GM19397 (cell line): ENCODE measurements around the gene LARP1.
"Not testable (repeated sequence)": the region's sequence is repeated elsewhere in the genome, so short reads cannot be mapped to it uniquely, and the experiment has no call there.

ENCODE experiments used
- ATAC-seq: cut with Tn5 transposase; IDR thresholded peaks from one replicate; pipeline ENCODE4 v1.9.1; 2021; ENCODE audit warnings: mild to moderate bottlenecking, moderate library complexity; ENCODE audit not compliant: unreplicated experiment

The LARP1 gene

GRCh38 chr5:154759868-154760267 lies 4.7 kb downstream of the LARP1 start:
- ATAC-seq, result not testable (repeated sequence)

GRCh38 chr5:154761046-154761736 lies 6.0 kb downstream of the LARP1 start:
- no peak for ATAC-seq

GRCh38 chr5:154762261-154762660 lies 7.1 kb downstream of the LARP1 start:
- no peak for ATAC-seq

GRCh38 chr5:154762700-154763099 lies 7.5 kb downstream of the LARP1 start:
- ATAC-seq, result no peak

GRCh38 chr5:154764967-154765366 lies 9.8 kb downstream of the LARP1 start:
- no peak for ATAC-seq

GRCh38 chr5:154765396-154765925 lies 10.3 kb downstream of the LARP1 start:
- no peak for ATAC-seq

- ATAC-seq, result no peak
Measured at GRCh38 chr5:154766558-154767281, 11.5 kb downstream of the LARP1 start.

GRCh38 chr5:154767576-154767975 lies 12.4 kb downstream of the LARP1 start:
- ATAC-seq, result no peak

- no peak for ATAC-seq
Measured at GRCh38 chr5:154768207-154768606, 13.0 kb downstream of the LARP1 start.

GRCh38 chr5:154770111-154770510 lies 14.9 kb downstream of the LARP1 start:
- no peak for ATAC-seq

GRCh38 chr5:154771383-154771901 lies 16.3 kb downstream of the LARP1 start:
- ATAC-seq, result no peak

GRCh38 chr5:154773326-154773725 lies 18.1 kb downstream of the LARP1 start:
- ATAC-seq, result no peak

- no peak for ATAC-seq
Measured at GRCh38 chr5:154776167-154776566, 21.0 kb downstream of the LARP1 start.

- ATAC-seq, result no peak
Measured at GRCh38 chr5:154778534-154778933, 23.4 kb downstream of the LARP1 start.

GRCh38 chr5:154779105-154779504 lies 23.9 kb downstream of the LARP1 start:
- ATAC-seq, result no peak

- no peak for ATAC-seq
Measured at GRCh38 chr5:154780128-154780527, 25.0 kb downstream of the LARP1 start.

- no peak for ATAC-seq
Measured at GRCh38 chr5:154782326-154782725, 27.1 kb downstream of the LARP1 start.

- peak; percentile 5 for ATAC-seq
Measured at GRCh38 chr5:154782812-154783592, 27.8 kb downstream of the LARP1 start.

- ATAC-seq, result peak; percentile 55
Measured at GRCh38 chr5:154783774-154784460, 28.7 kb downstream of the LARP1 start.

- ATAC-seq, result no peak
Measured at GRCh38 chr5:154784856-154785255, 29.7 kb downstream of the LARP1 start.

GRCh38 chr5:154786414-154786813 lies 31.2 kb downstream of the LARP1 start:
- no peak for ATAC-seq
